ENCODE data around the gene TANC1.

Gene TANC1

DNA sequence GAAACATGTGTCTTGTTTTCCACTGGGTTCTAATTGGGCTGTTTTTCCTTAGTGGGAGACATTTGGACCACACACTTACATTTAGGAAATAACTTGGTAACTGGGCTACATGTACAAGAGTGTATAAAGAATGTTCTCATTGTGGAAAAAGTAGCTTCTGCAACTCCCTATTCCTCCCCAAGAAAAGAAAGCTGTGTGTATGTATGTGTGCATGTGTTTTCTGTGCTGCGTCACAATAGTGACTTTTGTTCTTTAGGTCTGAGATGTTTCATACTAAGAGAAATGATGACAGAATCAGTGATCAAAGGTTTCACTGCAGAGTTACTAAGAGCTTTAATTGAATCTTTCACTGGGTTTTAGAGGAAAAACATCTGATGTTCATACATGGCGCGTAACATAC, 82.7 kb downstream of the TANC1 start:
- H3K4me1 ChIP-seq (ENCODE audit: insufficient read depth, low read length), result no peaks in the 10 kb centered on the region
- H3K79me2 ChIP-seq (ENCODE audit: insufficient read depth, low read length), result no peaks in the 10 kb centered on the region
- ATAC-seq (ENCODE audit: insufficient read depth, low read depth) (no peak), DNase-seq (no peak)
- TF ChIP-seq, protein P1, sequence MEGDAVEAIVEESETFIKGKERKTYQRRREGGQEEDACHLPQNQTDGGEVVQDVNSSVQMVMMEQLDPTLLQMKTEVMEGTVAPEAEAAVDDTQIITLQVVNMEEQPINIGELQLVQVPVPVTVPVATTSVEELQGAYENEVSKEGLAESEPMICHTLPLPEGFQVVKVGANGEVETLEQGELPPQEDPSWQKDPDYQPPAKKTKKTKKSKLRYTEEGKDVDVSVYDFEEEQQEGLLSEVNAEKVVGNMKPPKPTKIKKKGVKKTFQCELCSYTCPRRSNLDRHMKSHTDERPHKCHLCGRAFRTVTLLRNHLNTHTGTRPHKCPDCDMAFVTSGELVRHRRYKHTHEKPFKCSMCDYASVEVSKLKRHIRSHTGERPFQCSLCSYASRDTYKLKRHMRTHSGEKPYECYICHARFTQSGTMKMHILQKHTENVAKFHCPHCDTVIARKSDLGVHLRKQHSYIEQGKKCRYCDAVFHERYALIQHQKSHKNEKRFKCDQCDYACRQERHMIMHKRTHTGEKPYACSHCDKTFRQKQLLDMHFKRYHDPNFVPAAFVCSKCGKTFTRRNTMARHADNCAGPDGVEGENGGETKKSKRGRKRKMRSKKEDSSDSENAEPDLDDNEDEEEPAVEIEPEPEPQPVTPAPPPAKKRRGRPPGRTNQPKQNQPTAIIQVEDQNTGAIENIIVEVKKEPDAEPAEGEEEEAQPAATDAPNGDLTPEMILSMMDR (IDR thresholded peaks at IDR 0.05; ENCODE audit: borderline replicate concordance, extremely low read depth, low read length, poor library complexity, severe bottlenecking), result no peak
- no peak for TF ChIP-seq EZH2 (IDR thresholded peaks at IDR 0.05; ENCODE audit: borderline replicate concordance, low read depth, low read length, severe bottlenecking)
- H3K4me2 ChIP-seq (ENCODE audit: insufficient read depth, low read length), result no peak overlapping the region
- H3K9me3 ChIP-seq (ENCODE audit: insufficient read depth, low read length, severe bottlenecking), result no peaks in the 10 kb centered on the region
- no peak overlapping the region for H3K9ac ChIP-seq (ENCODE audit: low read depth, low read length)
- no peak overlapping the region for H3K27ac ChIP-seq (ENCODE audit: low read length)
- no peaks in the 10 kb centered on the region for H3K27me3 ChIP-seq (ENCODE audit: insufficient read depth, low read length, poor library complexity)
- no peak overlapping the region for H3K4me3 ChIP-seq (ENCODE audit: low read depth in 1 of 2, low read length in 2 of 2)
- H4K20me1 ChIP-seq (ENCODE audit: insufficient read depth, low read length), result no peaks in the 10 kb centered on the region
- H3K36me3 ChIP-seq (ENCODE audit: insufficient read depth, low read length), result no peaks in the 10 kb centered on the region
- no peak overlapping the region for H2AFZ ChIP-seq (ENCODE audit: low read depth, low read length)

DNA sequence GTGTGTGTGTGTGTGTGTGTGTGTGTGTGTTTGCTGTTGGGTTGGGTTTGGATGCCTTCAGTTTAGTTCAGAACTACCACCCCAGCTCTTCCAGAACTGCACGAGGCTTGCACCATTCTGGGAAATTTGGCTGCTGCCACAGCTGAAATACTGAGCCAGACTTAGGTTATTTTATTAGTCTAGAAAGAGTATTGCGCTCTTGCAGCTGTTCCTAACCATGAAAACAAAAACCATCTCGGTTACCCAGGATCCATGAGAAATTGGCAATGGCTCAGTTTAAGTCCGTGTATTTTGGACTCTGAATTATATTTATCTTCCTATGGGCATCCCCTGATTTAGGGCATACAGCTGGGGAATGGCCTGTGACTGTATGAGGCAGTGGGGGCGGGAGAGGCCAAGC, 83.2 kb downstream of the TANC1 start:
- Histone ChIP-seq H4K20me1 (ENCODE audit: insufficient read depth, low read length) (no peaks in the 10 kb centered on the region), H3K9ac (ENCODE audit: low read depth, low read length) (no peak overlapping the region), H2AFZ (ENCODE audit: low read depth, low read length) (no peak overlapping the region), H3K79me2 (ENCODE audit: insufficient read depth, low read length) (no peaks in the 10 kb centered on the region), H3K27ac (ENCODE audit: low read length) (no peak overlapping the region), H3K4me2 (ENCODE audit: insufficient read depth, low read length) (no peak overlapping the region), H3K36me3 (ENCODE audit: insufficient read depth, low read length) (no peaks in the 10 kb centered on the region), H3K9me3 (ENCODE audit: insufficient read depth, low read length, severe bottlenecking) (no peaks in the 10 kb centered on the region), H3K4me1 (ENCODE audit: insufficient read depth, low read length) (no peaks in the 10 kb centered on the region), H3K4me3 (ENCODE audit: low read depth in 1 of 2, low read length in 2 of 2) (no peak overlapping the region), H3K27me3 (ENCODE audit: insufficient read depth, low read length, poor library complexity) (no peaks in the 10 kb centered on the region)
- DNase-seq (no peak), ATAC-seq (ENCODE audit: insufficient read depth, low read depth) (no peak)
- no peak for TF ChIP-seq EZH2 (IDR thresholded peaks at IDR 0.05; ENCODE audit: borderline replicate concordance, low read depth, low read length, severe bottlenecking)
- TF ChIP-seq, protein P1 (IDR thresholded peaks at IDR 0.05; ENCODE audit: borderline replicate concordance, extremely low read depth, low read length, poor library complexity, severe bottlenecking), result no peak

DNA sequence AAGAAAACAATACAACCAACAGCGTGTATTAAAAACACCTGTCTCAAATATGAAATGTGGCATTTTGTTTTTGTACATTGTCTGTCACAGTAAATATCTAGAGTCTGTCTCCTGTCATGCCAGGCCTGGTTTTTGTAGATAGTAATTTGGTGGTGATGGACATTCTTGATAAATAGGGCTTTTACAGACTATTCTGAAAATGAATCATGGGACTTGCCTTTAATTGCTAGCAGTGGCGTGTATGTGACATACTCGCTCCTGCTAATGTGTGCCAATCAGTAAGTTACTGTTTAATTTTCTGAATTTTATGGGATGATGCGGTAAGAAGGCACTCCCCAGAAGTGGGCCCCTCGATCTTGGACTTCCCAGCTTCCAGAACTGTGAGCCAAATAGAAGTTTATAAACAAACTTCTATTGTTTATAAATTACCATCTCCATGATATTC, 83.7 kb downstream of the TANC1 start:
- no peak overlapping the region for H2AFZ ChIP-seq (ENCODE audit: low read depth, low read length)
- no peak overlapping the region for H3K4me3 ChIP-seq (ENCODE audit: low read depth in 1 of 2, low read length in 2 of 2)
- no peaks in the 10 kb centered on the region for H3K27me3 ChIP-seq (ENCODE audit: insufficient read depth, low read length, poor library complexity)
- no peak overlapping the region for H3K4me2 ChIP-seq (ENCODE audit: insufficient read depth, low read length)
- no peaks in the 10 kb centered on the region for H3K9me3 ChIP-seq (ENCODE audit: insufficient read depth, low read length, severe bottlenecking)
- no peak overlapping the region for H3K27ac ChIP-seq (ENCODE audit: low read length)
- DNase-seq (no peak), ATAC-seq (ENCODE audit: insufficient read depth, low read depth) (no peak)
- H3K79me2 ChIP-seq (ENCODE audit: insufficient read depth, low read length), result no peaks in the 10 kb centered on the region
- no peaks in the 10 kb centered on the region for H4K20me1 ChIP-seq (ENCODE audit: insufficient read depth, low read length)
- no peaks in the 10 kb centered on the region for H3K4me1 ChIP-seq (ENCODE audit: insufficient read depth, low read length)
- H3K9ac ChIP-seq (ENCODE audit: low read depth, low read length), result no peak overlapping the region
- no peaks in the 10 kb centered on the region for H3K36me3 ChIP-seq (ENCODE audit: insufficient read depth, low read length)
- no peak for TF ChIP-seq EZH2 (IDR thresholded peaks at IDR 0.05; ENCODE audit: borderline replicate concordance, low read depth, low read length, severe bottlenecking)
- TF ChIP-seq, protein P1 (IDR thresholded peaks at IDR 0.05; ENCODE audit: borderline replicate concordance, extremely low read depth, low read length, poor library complexity, severe bottlenecking), result no peak

All from DND-41 (cell line).